GM12865 (cell line): Measurements from ENCODE around the gene KDM5B.
"Not testable (repeated sequence)": the region's sequence is repeated elsewhere in the genome, so short reads cannot be mapped to it uniquely, and the experiment has no call there.

ENCODE experiments used
- DNase-seq: peaks from one replicate; pipeline ENCODE4 v3.0.0; 2010; ENCODE audit warnings: low read depth
- H3K4me3 ChIP-seq: 2 replicates; pipeline ENCODE4 v1.5.1; 2011; ENCODE audit warnings: mild to moderate bottlenecking, low read depth, low read length, control low read depth
- TF ChIP-seq, protein P1 (sequence below): IDR thresholded peaks from 2 replicates; pipeline ENCODE4 v1.5.1; 2011; ENCODE audit warnings: low read length, control low read depth, low read depth, inconsistent platforms; ENCODE audit not compliant: insufficient read depth; ENCODE audit errors: missing control alignments

Gene KDM5B

DNA sequence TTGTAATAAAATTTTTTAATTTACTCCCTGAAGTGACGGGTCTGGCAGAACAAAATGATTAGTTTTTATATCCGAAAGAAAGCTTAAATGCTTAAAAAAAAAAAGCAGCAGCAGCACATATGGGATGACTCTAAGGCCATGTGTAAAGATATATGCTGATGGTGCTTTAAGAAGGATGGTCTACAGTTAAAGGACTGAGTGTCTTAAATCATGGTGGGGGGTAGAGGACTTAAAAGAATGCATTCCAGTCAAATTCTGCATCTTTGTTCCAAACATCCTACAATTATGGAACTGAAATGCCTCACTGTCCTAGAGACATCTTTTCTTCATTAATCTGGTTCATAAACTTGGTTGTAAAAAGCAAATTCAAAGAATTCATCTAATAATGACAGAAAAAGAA is 7.0 kb downstream of the KDM5B start:
- DNase-seq, result no peak
- no peak overlapping the region for H3K4me3 ChIP-seq

DNA sequence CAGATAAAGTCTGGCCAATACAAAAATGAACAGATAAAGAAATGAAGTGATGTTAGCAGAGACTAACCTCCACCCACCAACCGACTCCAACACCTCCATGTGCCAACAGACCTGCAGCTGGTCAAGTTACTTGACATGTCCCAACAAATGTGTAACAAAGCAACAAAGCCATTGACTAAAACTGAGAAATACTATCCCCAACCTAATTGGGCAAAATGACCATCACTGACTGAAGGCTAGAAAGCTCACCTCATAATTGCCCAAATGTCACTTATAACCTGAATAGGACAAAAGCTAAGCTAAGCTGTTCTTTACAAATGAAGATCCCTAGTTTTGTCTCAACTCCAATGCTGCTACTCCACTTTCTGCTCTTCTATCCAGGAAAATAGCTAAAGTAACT is 7.5 kb downstream of the KDM5B start:
- TF ChIP-seq, protein P1, sequence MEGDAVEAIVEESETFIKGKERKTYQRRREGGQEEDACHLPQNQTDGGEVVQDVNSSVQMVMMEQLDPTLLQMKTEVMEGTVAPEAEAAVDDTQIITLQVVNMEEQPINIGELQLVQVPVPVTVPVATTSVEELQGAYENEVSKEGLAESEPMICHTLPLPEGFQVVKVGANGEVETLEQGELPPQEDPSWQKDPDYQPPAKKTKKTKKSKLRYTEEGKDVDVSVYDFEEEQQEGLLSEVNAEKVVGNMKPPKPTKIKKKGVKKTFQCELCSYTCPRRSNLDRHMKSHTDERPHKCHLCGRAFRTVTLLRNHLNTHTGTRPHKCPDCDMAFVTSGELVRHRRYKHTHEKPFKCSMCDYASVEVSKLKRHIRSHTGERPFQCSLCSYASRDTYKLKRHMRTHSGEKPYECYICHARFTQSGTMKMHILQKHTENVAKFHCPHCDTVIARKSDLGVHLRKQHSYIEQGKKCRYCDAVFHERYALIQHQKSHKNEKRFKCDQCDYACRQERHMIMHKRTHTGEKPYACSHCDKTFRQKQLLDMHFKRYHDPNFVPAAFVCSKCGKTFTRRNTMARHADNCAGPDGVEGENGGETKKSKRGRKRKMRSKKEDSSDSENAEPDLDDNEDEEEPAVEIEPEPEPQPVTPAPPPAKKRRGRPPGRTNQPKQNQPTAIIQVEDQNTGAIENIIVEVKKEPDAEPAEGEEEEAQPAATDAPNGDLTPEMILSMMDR, result no peak
- no peak for DNase-seq
- no peak overlapping the region for H3K4me3 ChIP-seq

More for the DNA sequence above, 7.0 kb downstream of the KDM5B start:
- TF ChIP-seq, protein P1, result no peak

DNA sequence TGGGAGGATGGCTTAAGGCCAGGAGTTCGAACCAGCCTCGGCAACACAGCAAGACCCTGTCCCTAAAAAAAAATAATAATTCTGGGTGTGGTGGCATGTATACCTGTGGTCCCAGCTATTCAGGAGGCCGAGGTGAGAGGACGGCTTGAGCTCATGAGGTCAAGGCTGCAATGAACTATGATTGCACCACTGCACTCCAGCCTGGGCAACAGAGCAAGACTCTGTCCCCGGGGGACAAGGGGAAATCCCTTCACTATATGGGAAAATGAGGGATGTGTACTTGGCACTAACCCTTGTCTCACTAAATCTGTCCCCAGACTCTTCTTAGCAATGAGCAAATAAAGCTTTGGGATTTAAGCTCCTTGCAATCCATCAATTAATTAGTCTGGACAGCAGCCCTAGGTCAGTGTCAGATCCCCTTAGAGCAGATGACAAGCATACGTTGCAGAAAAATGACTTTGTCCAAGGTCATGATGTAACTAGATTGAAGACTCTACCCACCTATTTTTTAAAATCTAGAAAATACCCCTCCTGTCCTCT is 9.4 kb downstream of the KDM5B start:
- TF ChIP-seq, protein P1, result no peak
- no peak for DNase-seq
- no peak overlapping the region for H3K4me3 ChIP-seq

DNA sequence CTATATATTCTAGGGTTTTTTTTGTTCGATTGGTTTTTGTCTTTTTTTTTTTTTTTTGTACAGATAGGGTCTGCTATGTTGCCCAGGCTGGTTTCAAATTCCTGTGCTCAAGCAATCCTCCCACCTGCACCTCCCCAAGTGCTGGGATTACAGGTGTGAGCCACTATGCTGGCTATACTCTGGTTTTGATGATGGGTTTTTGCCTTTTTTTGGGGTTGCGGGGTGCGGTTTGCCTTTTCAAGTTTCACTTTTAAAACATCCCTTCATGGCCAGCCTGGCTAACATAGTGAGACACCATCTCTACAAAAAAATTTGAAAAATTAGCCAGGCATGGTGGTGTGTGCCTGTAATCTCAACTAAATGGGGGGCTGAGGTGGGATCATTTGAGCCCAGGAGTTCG is 10.0 kb downstream of the KDM5B start:
- TF ChIP-seq, protein P1, result no peak
- H3K4me3 ChIP-seq, result no peak overlapping the region
- DNase-seq, result no peak

DNA sequence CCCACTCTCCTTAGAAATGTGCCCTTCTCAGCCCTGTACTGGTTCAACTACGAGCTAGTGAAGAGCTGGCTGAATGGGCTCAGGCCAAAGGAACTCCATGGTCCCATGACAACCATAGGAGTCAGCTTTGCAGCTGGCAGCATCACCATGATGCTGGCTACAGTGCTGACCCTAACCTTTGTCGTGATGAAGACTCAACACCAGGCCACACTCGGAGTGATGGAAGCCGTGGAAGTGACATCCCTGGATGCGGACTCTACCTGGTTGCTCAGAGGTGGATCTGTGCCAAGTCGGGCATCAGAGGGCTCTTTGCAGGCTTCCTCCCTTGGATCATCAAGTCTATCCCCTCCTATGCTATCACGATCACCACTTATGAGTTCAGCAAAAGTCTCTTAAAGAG is 11.6 kb downstream of the KDM5B start:
- TF ChIP-seq, protein P1, result no peak
- H3K4me3 ChIP-seq, result no peak overlapping the region
- DNase-seq, result no peak

DNA sequence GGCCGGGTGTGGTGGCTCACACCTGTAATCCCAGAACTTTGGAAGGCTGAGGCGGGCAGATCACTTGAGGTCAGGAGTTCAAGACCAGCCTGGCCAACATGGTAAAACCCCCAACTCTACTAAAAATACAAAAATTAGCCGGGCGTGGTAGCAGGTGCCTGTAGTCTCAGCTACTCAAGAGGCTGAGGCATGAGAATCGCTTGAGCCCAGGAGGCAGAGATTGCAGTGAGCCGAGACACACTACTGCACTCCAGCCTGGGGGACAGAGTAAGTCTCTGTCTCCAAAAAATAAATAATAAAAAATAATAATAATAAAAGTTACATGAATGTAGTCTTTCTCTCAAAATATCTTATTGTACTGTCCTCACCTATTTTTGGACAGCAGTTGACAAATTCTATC is 13.3 kb downstream of the KDM5B start:
- DNase-seq, H3K4me3 ChIP-seq: not testable (repeated sequence)

DNA sequence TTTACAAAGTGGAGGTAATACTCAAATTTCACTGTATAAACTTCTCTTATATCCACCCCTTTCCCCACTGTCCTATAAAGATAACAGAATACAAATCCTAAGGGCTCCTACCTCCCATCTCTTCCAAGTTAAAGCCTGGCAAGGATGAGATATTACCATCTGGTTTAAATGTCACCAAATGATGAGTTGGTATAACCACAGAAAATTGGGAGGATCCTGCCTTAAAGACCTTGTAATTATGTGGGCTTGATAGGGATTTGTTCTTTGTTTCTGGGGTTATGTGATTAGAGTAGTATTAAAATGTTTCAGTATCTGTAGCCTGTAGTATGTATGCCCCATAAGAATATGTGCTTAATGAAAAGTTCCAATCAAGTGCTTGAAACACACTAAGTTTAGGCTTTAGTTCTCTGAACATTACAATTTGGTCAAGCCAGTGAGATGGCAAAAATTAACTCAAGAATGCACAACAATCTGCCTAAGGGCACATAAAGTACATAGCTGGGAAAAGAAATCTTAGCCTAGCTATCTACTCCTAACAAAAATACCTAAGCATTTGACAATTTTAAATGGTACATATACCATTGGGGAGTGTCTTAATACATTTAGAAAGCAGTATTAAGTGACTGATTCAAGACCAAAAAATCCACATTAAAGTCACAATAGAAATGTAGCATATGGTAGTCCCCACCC is 14.0 kb downstream of the KDM5B start:
- H3K4me3 ChIP-seq, result no peak overlapping the region
- TF ChIP-seq, protein P1, result no peak
- no peak for DNase-seq
